ENCODE data around the gene CCDC57. TPM values are rescaled to one million over a fixed set of nuclear protein-coding genes. Genes with fewer than 3 reads are reported as not detected.
"Not testable (repeated sequence)": the region's sequence is repeated elsewhere in the genome, so short reads cannot be mapped to it uniquely, and the experiment has no call there.

The CCDC57 gene
- total RNA-seq, 4 donors from 2014 or later, result 27.1 to 79.9 (median 50.9) TPM

DNA sequence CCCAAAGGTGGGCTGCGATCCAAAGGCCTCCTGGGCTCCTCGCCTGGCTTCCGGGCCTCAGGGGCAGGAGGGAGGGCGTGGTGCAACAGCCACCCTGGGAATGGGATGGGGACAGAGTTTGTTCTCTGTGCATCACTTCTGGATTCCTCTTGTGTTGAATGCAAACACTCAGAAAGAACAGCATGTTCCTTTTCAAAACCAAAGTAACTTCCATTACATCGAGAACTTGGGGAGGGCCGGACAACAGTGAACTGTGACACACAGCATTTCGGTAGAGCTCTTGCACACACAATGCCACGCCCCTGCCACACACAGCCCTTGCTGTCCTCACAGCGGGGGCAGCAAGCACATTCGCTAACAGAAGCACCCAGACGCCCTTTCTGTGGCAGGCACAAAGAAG is 78.5 kb downstream of the CCDC57 start:
- no peaks in the 10 kb centered on the region for H3K36me3 ChIP-seq
- intact Hi-C loops (cut with DNase I), result no loop called here
- H3K27ac ChIP-seq, result peak overlapping the region; percentile 85 to 95 (median 88)
- DNase-seq, result peak; percentile 89 to 93
- H3K4me1 ChIP-seq, result peaks cover 17 to 24% of the 10 kb centered on the region in 2 donors
- H3K27me3 ChIP-seq, result no peaks in the 10 kb centered on the region
- H3K4me3 ChIP-seq (replicated peaks in 1 of 3), result no peak overlapping the region
- H3K9me3 ChIP-seq, result no peaks in the 10 kb centered on the region
- WGBS, 2 donors, result 49 to 61% methylated on average over 11 of the region's 11 CpGs
- peak in 1 of 2 donors; percentile 77 for TF ChIP-seq POLR2A (IDR thresholded peaks at IDR 0.05)
- TF ChIP-seq, protein P1, sequence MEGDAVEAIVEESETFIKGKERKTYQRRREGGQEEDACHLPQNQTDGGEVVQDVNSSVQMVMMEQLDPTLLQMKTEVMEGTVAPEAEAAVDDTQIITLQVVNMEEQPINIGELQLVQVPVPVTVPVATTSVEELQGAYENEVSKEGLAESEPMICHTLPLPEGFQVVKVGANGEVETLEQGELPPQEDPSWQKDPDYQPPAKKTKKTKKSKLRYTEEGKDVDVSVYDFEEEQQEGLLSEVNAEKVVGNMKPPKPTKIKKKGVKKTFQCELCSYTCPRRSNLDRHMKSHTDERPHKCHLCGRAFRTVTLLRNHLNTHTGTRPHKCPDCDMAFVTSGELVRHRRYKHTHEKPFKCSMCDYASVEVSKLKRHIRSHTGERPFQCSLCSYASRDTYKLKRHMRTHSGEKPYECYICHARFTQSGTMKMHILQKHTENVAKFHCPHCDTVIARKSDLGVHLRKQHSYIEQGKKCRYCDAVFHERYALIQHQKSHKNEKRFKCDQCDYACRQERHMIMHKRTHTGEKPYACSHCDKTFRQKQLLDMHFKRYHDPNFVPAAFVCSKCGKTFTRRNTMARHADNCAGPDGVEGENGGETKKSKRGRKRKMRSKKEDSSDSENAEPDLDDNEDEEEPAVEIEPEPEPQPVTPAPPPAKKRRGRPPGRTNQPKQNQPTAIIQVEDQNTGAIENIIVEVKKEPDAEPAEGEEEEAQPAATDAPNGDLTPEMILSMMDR (IDR thresholded peaks at IDR 0.05), result no peak

DNA sequence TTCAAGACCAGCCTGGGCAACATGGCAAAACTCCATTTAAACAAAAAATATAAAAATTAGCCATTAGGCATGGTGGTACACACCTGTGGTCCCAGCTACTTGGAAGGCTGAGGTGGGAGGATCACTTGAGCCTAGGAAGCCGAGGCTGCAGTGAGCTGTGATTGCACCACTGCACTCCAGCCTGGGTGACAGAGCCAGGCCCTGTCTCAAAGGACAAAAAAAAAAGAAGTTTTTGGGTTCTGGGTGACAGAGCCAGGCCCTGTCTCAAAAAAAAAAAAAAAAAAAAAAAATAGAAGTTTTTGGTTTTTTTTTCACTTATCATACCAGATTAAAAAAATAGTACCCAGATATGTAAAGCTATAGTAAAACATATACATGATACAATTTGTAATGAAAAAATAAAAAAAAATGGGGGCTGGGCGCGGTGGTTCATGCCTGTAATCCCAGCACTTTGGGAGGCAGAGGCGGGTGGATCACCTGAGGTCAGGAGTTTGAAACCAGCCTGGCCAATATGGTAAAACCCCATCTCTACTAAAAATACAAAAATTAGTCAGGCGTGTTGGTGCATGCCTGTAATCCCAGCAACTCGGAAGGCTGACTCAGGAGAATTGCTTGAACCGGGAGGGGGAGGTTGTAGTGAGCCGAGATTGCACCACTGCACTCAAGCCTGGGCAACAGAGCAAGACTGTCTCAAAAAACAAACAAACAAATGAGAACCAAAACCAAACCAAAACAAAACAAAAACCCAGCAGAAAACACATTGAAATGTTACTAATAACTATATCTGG is 79.3 kb downstream of the CCDC57 start:
- Histone ChIP-seq H3K27ac (peak overlapping the region; percentile 85 to 95 (median 88)), H3K4me1 (peaks cover 17 to 24% of the 10 kb centered on the region in 2 donors)
- DNase-seq, result peak; percentile 85 to 89
- 27 to 42% methylated on average over 8 of the region's 8 CpGs for WGBS, 2 donors
- H3K27me3 ChIP-seq; H3K36me3 ChIP-seq; intact Hi-C loops (cut with DNase I); H3K9me3 ChIP-seq; H3K4me3 ChIP-seq (replicated peaks in 1 of 3): not testable (repeated sequence)

DNA sequence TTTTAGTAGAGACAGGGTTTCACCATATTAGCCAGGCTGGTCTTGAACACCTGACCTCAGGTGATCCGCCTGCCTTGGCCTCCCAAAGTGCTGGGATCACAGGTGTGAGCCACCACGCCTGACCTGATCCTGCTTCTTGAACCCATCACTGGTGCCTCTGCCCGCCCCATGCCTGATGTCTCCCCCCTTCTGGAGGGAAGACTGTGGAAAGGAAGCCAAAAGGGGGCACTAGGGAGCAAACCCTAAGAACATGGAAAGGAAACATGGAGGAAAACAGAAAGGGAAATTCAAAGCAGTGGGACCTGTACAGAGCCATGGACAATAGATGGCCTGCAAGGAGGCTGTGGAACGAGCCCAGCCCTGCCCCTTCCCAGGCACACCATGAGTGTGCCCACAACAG is 83.5 kb downstream of the CCDC57 start:
- peaks cover 8 to 12% of the 10 kb centered on the region in 2 donors for H3K4me1 ChIP-seq
- 93 to 95% methylated on average over 4 of the region's 4 CpGs for WGBS, 2 donors
- H3K27ac ChIP-seq, result no peak overlapping the region
- intact Hi-C loops (cut with DNase I), result no loop called here
- H3K4me3 ChIP-seq (replicated peaks in 1 of 3), result no peak overlapping the region
- no peak for DNase-seq
- no peaks in the 10 kb centered on the region for H3K36me3 ChIP-seq
- no peaks in the 10 kb centered on the region for H3K9me3 ChIP-seq
- no peaks in the 10 kb centered on the region for H3K27me3 ChIP-seq
- no peak for TF ChIP-seq POLR2A (IDR thresholded peaks at IDR 0.05)
- TF ChIP-seq, protein P1 (IDR thresholded peaks at IDR 0.05), result no peak

DNA sequence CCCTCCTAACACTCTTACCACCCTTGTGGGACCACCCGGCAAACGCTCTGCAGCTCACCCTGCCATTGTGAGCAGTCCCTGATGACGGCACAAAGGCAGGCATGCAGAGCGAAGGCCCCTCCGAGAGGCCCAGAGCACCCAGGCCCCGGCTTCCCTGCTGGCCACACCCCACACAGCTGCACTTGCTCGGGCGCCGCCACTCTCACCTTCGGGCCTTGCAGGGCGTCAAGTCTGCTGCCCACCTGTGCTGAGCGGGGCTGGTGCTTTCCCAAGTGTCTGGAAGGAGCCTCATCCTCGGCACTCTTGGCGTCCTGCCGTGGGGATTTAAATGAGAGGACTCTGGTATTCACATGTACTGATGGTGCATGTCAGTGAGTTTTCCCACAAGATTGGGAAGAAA is 84.4 kb downstream of the CCDC57 start:
- DNase-seq, result no peak
- WGBS, 2 donors, result 71 to 89% methylated on average over 7 to 15 of the region's 15 CpGs
- Histone ChIP-seq H3K4me1 (peaks cover 6% of the 10 kb centered on the region in 2 donors), H3K36me3 (no peaks in the 10 kb centered on the region), H3K4me3 (replicated peaks in 1 of 3) (no peak overlapping the region), H3K27ac (no peak overlapping the region), H3K9me3 (no peaks in the 10 kb centered on the region), H3K27me3 (no peaks in the 10 kb centered on the region)
- intact Hi-C loops (cut with DNase I), result no loop called here
- TF ChIP-seq, protein P1 (IDR thresholded peaks at IDR 0.05), result no peak
- TF ChIP-seq POLR2A (IDR thresholded peaks at IDR 0.05), result no peak

DNA sequence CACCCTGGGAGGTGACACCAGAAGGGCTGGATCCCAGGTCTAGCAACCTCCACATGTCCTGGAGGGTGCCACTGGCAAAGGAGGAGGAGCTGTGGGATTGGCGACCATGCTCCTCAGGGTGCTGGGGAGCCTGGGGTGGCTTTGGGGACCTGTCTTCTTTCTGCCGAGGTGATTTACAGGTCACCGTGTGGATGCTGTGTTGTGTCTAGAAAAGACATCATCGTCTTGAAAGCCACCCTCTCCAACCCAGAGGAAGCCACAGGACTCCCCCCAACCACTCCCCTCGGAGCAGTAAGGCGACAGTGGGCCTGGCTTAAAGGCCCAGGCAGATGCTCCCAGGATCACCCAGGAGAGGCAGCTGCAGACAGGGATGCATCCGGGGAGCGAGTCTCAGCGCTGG is 84.9 kb downstream of the CCDC57 start:
- Histone ChIP-seq H3K9me3 (no peaks in the 10 kb centered on the region), H3K36me3 (no peaks in the 10 kb centered on the region), H3K27me3 (no peaks in the 10 kb centered on the region), H3K27ac (no peak overlapping the region), H3K4me3 (replicated peaks in 1 of 3) (no peak overlapping the region), H3K4me1 (peaks cover under 1% of the 10 kb centered on the region in 2 donors)
- WGBS, 2 donors, result 90 to 99% methylated on average over 7 to 9 of the region's 9 CpGs
- intact Hi-C loops (cut with DNase I), result no loop called here
- TF ChIP-seq POLR2A (IDR thresholded peaks at IDR 0.05), result no peak
- TF ChIP-seq, protein P1 (IDR thresholded peaks at IDR 0.05), result no peak
- DNase-seq, result no peak

Data from thyroid gland (tissue), 4 donors.